NB4 (cell line): ENCODE measurements around the gene NPPC.

ENCODE experiments used
- DNase-seq: peaks from one replicate; pipeline ENCODE4 v3.0.0; 2010; ENCODE audit warnings: low read depth
- H3K4me3 ChIP-seq: one replicate; pipeline ENCODE4 v1.5.1; 2011; ENCODE audit warnings: mild to moderate bottlenecking, low read depth, low read length, moderate library complexity
- MYC ChIP-seq: IDR thresholded peaks from 2 replicates; pipeline ENCODE4 v1.6.1; 2011; ENCODE audit warnings: low read depth, low read length
- POLR2A ChIP-seq: IDR thresholded peaks from 2 replicates; pipeline ENCODE4 v1.6.1; 2011; ENCODE audit warnings: mild to moderate bottlenecking; ENCODE audit not compliant: insufficient read length; ENCODE audit errors: extremely low read depth
- TF ChIP-seq, protein P1 (sequence below): IDR thresholded peaks from one replicate; pipeline ENCODE4 v1.5.1; 2012; ENCODE audit warnings: low read depth, low read length
- TF ChIP-seq, protein P2 (sequence below): IDR thresholded peaks from 2 replicates; pipeline ENCODE4 v1.6.1; 2011; ENCODE audit warnings: low read depth, low read length

The NPPC gene

DNA sequence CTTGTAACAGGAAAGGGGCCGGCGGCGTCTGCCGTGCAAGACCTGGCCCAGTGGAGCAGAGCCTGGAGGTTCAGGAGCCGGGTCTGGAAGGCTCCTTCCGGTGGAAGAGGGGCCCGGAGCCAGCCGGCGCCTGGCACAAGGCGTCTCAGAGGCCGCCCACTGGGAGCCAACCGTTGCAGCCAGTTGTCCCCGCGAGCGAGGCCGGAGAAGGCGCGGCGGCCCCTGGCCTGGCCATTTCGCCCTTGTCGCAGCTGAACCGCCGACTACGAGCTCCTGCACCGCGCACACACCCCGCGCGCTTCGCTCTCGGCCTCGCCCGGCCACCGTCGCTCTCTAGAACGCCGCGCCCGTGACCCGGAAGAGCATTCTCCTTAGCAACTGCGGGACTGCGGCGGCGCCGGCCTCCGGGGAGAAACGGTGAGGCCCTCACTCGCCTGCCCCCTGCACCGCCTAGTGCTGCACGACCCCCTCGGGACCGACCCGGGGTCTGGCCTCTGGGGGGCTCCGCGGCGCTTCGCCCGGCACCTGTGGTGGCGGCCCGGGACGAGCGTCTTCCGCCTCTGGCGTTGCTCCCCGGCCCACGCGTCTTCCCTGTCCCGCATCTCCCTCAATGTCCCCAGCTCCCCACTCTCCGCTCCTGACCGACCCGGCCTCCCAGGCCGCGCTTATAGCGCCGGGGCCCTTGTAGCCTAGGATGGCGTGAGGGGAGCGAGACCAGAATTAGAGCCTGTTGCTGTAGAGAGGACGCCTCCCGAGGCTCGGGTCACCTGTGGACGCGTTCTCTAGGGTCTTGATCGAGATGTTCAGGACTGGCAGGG is 35.4 kb upstream of the NPPC start, which contains the start of gene DIS3L2:
DIS3L2 (plus strand) TSS at position 365 of the 818 bp plus-strand sequence. CDS start 53,215 bp downstream, outside the sequence.
- TF ChIP-seq POLR2A, result peak; percentile 47
- TF ChIP-seq MYC, result peak; percentile 62
- TF ChIP-seq, protein P1, sequence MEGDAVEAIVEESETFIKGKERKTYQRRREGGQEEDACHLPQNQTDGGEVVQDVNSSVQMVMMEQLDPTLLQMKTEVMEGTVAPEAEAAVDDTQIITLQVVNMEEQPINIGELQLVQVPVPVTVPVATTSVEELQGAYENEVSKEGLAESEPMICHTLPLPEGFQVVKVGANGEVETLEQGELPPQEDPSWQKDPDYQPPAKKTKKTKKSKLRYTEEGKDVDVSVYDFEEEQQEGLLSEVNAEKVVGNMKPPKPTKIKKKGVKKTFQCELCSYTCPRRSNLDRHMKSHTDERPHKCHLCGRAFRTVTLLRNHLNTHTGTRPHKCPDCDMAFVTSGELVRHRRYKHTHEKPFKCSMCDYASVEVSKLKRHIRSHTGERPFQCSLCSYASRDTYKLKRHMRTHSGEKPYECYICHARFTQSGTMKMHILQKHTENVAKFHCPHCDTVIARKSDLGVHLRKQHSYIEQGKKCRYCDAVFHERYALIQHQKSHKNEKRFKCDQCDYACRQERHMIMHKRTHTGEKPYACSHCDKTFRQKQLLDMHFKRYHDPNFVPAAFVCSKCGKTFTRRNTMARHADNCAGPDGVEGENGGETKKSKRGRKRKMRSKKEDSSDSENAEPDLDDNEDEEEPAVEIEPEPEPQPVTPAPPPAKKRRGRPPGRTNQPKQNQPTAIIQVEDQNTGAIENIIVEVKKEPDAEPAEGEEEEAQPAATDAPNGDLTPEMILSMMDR, result no peak
- TF ChIP-seq, protein P2, sequence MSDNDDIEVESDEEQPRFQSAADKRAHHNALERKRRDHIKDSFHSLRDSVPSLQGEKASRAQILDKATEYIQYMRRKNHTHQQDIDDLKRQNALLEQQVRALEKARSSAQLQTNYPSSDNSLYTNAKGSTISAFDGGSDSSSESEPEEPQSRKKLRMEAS, result peak; percentile 50; the same call in 1 of the 2 replicates
- H3K4me3 ChIP-seq, result peak within 1 kb of the TSS; percentile 95
- peak; percentile 93 for DNase-seq

DNA sequence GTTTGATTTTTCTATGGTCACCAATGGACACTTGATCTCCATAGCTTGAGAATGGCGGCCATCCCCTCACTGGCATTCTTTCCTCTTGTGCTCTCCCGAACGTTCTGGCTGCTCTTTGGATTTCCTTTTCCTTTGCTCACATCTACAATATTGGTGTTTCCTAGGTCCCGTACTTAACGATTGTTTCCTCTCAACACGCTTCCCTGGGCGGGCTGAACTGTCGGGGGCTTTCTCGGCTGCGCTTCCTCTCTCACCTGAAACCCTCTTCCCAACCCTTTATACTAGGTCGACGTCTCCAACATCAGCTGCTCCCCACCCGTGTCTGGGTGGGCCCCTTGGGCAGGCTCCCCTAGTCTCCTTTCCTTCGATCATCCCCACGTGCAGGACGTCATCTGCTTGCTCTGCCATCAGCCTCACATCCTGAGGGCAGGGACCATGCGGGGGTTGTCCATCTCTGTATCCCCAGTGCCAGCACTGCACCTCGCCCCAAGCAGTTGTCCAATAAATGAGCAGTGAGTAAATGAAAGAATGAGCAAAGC is 34.7 kb upstream of the NPPC start:
- no peak for DNase-seq
- TF ChIP-seq, protein P1, result no peak
- TF ChIP-seq MYC, result peak; percentile 67; the same call in 1 of the 2 replicates
- TF ChIP-seq POLR2A, result no peak
- TF ChIP-seq, protein P2, result peak; percentile 66
- H3K4me3 ChIP-seq, result peak overlapping the region; percentile 95

DNA sequence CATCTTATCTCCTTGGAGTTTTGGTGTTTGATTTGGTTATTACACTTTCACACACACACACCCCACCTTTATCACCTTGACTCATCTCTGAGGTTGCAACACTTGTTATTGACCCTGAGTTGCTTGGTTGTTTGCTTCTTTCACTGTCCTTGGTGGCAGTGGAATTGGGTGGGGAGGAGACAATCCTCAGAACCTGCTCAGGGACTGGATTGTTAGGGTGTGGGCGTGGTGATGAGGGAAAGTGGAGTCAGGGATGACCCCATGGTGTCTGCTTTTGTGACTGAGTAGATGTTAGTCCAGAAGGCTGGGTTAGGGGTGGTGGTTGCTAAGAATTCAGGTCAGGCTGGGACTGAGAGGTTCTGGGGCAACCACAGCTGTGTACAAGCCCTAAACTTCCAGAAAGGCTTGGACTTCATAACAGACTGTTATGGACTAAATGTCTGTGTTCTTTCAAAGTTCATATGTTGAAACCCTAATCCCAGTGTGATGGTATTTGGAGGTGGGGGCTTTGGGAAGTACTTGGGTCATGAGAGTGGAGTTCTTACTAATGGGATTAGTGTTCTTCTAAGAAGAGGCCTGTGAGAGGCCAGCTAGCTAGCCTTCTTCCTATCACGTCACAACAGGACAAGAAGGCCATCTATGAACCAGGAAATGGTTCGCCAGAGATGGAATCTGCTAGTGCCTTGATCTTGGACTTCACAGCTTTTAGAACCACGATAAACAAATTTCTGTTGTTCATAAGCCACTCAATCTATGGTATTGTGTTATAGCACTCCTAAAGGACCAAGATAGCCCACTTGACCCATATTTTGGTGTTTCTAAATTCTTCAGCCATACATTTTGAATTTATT is 31.9 kb upstream of the NPPC start:
- H3K4me3 ChIP-seq, result no peak overlapping the region
- DNase-seq, result no peak
- TF ChIP-seq POLR2A, result no peak
- TF ChIP-seq, protein P1, result no peak
- TF ChIP-seq, protein P2, result no peak
- TF ChIP-seq MYC, result no peak

DNA sequence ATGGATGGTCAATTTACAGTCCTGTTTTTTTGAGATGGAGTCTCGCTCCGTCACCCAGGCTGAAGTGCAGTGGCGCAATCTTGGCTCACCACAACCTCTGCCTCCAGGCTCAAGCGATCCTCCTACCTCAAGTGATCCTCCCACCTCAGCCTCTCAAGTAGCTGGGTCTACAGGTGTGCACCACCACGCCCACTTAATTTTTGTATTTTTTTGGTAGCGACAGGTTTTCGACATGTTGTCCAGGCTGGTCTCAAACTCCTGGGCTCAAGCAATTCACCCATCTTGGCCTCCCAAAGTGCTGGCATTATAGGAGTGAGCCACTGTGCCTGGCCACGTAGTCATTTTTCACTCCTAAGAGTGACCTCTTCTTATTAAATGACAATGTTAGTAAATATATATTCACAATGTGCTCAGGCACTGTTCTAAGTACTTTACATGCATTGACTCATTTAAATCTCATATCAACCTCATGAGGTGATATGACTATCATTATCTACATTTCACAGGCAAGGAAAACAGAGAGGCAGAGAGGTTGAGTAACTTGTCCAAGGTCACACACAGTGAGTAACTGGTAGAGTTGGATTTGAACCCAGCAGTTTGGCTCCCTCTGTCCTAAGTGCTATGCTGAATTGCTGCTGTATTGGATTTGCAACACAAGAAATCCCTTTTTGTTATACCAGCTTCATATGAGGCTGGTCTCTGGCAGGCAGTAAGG is 29.7 kb upstream of the NPPC start:
- no peak for DNase-seq
- no peak for TF ChIP-seq MYC
- TF ChIP-seq, protein P1, result no peak
- TF ChIP-seq, protein P2, result no peak
- no peak for TF ChIP-seq POLR2A
- H3K4me3 ChIP-seq, result no peak overlapping the region
